ENCODE data around the gene RLN1.
"Not testable (repeated sequence)": the region's sequence is repeated elsewhere in the genome, so short reads cannot be mapped to it uniquely, and the experiment has no call there.

Gene RLN1

DNA sequence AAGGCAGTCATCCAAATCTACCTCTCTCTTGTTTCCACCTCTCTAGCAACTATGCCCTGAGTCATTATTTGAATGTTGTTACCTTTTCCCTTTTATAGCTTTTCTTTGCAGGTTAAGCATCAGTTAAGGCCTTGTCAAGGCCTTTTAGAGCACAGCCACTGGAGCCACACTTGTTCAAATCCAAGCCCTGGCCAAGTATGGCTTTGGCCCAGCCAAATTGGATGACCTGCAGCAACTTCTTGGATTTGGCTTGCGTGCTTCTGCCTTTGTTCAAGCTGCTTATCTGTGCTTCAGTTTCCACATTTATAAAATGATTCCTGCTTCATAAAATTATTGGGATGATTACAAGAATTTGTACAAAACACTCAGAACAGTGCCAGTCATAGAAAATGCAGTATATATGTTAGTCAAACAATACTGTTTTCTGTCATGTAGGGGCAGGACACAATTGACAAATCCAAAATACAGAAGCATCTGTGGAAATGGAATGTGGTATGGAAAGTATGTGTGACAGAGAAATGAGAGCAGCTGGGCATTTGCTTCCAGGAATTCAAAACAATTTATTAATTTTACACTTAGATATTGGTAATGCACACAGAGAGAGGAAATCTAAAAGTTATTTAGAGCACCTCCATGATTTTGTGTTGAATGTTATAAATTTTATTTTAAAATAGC is 17.9 kb upstream of the RLN1 start:
- no peaks in the 10 kb centered on the region for H3K9me3 ChIP-seq (replicated peaks; ENCODE audit: low read length)
- H3K27me3 ChIP-seq (ENCODE audit: control insufficient read depth, insufficient read depth, low read length): no peaks in the 10 kb centered on the region
- no peak overlapping the region for H3K9ac ChIP-seq (ENCODE audit: low read depth, low read length)
- H3K4me1 ChIP-seq (ENCODE audit: control insufficient read depth, insufficient read depth, low read length): no peaks in the 10 kb centered on the region
- H3K4me3 ChIP-seq (ENCODE audit: low read length): no peak overlapping the region
- H3K36me3 ChIP-seq (ENCODE audit: insufficient read depth, low read length): peaks cover 3% of the 10 kb centered on the region
- no peak overlapping the region for H3K4me2 ChIP-seq (ENCODE audit: low read length)

- Histone ChIP-seq H3K27me3 (ENCODE audit: control insufficient read depth, insufficient read depth, low read length) (no peaks in the 10 kb centered on the region), H3K9ac (ENCODE audit: low read depth, low read length) (no peak overlapping the region), H3K4me3 (ENCODE audit: low read length) (no peak overlapping the region), H3K36me3 (ENCODE audit: insufficient read depth, low read length) (peaks cover 3% of the 10 kb centered on the region), H3K4me2 (ENCODE audit: low read length) (no peak overlapping the region), H3K4me1 (ENCODE audit: control insufficient read depth, insufficient read depth, low read length) (no peaks in the 10 kb centered on the region), H3K9me3 (replicated peaks; ENCODE audit: low read length) (no peaks in the 10 kb centered on the region)
Measured at GRCh38 chr9:5355817-5356216, 16.1 kb upstream of the RLN1 start.

- Histone ChIP-seq H3K4me1 (ENCODE audit: control insufficient read depth, insufficient read depth, low read length) (no peaks in the 10 kb centered on the region), H3K9me3 (replicated peaks; ENCODE audit: low read length) (no peaks in the 10 kb centered on the region), H3K4me2 (ENCODE audit: low read length) (no peak overlapping the region), H3K4me3 (ENCODE audit: low read length) (no peak overlapping the region), H3K36me3 (ENCODE audit: insufficient read depth, low read length) (peaks cover 3% of the 10 kb centered on the region), H3K9ac (ENCODE audit: low read depth, low read length) (no peak overlapping the region), H3K27me3 (ENCODE audit: control insufficient read depth, insufficient read depth, low read length) (no peaks in the 10 kb centered on the region)
Measured at GRCh38 chr9:5355226-5355625, 15.6 kb upstream of the RLN1 start.

DNA sequence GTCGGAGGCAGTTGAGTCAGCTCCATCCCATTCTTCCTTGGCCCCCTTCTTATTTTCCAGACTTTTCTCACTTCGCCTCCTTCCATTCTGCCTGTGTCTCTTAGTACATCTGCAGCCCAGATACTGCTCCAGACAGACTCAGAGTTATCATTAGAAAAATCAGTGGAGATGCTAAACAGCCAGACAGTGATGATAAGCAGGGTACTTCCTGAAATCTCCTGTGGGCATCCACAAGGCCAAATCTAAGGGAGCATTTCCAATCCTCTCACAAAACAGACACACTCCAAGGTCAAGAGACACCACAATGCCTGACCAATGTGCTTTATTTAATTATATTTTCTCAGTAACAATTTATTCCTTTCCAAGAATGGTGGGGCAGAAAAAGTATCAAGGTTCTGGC is 14.5 kb upstream of the RLN1 start:
- Histone ChIP-seq H3K4me1 (ENCODE audit: control insufficient read depth, insufficient read depth, low read length) (no peaks in the 10 kb centered on the region), H3K9ac (ENCODE audit: low read depth, low read length) (no peak overlapping the region), H3K9me3 (replicated peaks; ENCODE audit: low read length) (no peaks in the 10 kb centered on the region), H3K27me3 (ENCODE audit: control insufficient read depth, insufficient read depth, low read length) (no peaks in the 10 kb centered on the region), H3K4me2 (ENCODE audit: low read length) (no peak overlapping the region), H3K4me3 (ENCODE audit: low read length) (no peak overlapping the region), H3K36me3 (ENCODE audit: insufficient read depth, low read length) (peaks cover 3% of the 10 kb centered on the region)

GRCh38 chr9:5352637-5353248 is 13.1 kb upstream of the RLN1 start:
- no peak overlapping the region for H3K4me2 ChIP-seq (ENCODE audit: low read length)
- H3K27me3 ChIP-seq (ENCODE audit: control insufficient read depth, insufficient read depth, low read length): no peaks in the 10 kb centered on the region
- H3K9me3 ChIP-seq (replicated peaks; ENCODE audit: low read length): no peaks in the 10 kb centered on the region
- peaks cover 3% of the 10 kb centered on the region for H3K36me3 ChIP-seq (ENCODE audit: insufficient read depth, low read length)
- no peak overlapping the region for H3K4me3 ChIP-seq (ENCODE audit: low read length)
- H3K4me1 ChIP-seq (ENCODE audit: control insufficient read depth, insufficient read depth, low read length): no peaks in the 10 kb centered on the region
- no peak overlapping the region for H3K9ac ChIP-seq (ENCODE audit: low read depth, low read length)

DNA sequence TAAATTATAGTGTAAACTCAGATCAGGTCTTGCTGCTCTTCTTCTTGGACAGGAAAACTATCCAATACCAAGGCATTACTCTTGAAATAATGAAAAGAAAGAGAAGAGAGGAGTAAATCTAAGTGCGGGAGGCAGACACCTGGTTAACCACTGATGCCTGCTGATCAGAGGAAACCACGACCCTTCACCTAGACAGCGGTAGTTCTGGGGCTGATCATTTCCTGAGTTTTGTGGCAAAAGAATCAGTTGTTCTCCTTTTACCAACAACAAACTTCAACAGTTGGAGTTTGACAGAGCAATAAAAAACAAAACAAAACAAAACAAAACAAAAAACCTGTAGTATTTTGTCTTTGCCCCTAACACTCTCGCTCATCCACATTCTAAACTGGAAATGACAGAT is 3.0 kb downstream of the RLN1 start:
- Histone ChIP-seq H3K9ac (ENCODE audit: low read depth, low read length) (no peak overlapping the region), H3K4me3 (ENCODE audit: low read length) (no peak overlapping the region), H3K9me3 (replicated peaks; ENCODE audit: low read length) (no peaks in the 10 kb centered on the region), H3K36me3 (ENCODE audit: insufficient read depth, low read length) (no peaks in the 10 kb centered on the region), H3K27me3 (ENCODE audit: control insufficient read depth, insufficient read depth, low read length) (peaks cover 14% of the 10 kb centered on the region), H3K4me1 (ENCODE audit: control insufficient read depth, insufficient read depth, low read length) (peaks cover 4% of the 10 kb centered on the region), H3K4me2 (ENCODE audit: low read length) (no peak overlapping the region)

DNA sequence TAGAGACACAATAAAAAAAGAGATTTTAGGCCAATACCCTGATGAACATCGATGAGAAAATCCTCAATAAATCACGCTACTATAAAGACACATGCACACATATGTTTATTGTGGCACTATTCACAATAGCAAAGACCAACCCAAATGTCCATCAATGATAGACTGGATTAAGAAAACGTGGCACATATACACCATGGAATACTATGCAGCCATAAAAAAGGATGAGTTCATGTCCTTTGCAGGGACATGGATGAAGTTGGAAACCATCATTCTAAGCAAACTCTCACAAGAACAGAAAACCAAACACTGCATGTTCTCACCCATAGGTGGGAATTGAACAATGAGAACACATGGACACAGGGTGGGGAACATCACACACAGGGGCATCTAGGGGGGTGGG is 8.4 kb downstream of the RLN1 start:
- not testable (repeated sequence) for H3K27me3 ChIP-seq (ENCODE audit: control insufficient read depth, insufficient read depth, low read length); H3K9ac ChIP-seq (ENCODE audit: low read depth, low read length); H3K4me2 ChIP-seq (ENCODE audit: low read length); H3K4me3 ChIP-seq (ENCODE audit: low read length); H3K36me3 ChIP-seq (ENCODE audit: insufficient read depth, low read length); H3K9me3 ChIP-seq (replicated peaks; ENCODE audit: low read length); H3K4me1 ChIP-seq (ENCODE audit: control insufficient read depth, insufficient read depth, low read length)

- H3K4me3 ChIP-seq (ENCODE audit: low read length): no peak overlapping the region
- no peaks in the 10 kb centered on the region for H3K9me3 ChIP-seq (replicated peaks; ENCODE audit: low read length)
- no peak overlapping the region for H3K9ac ChIP-seq (ENCODE audit: low read depth, low read length)
- H3K4me1 ChIP-seq (ENCODE audit: control insufficient read depth, insufficient read depth, low read length): no peaks in the 10 kb centered on the region
- H3K36me3 ChIP-seq (ENCODE audit: insufficient read depth, low read length): no peaks in the 10 kb centered on the region
- peaks cover 6% of the 10 kb centered on the region for H3K27me3 ChIP-seq (ENCODE audit: control insufficient read depth, insufficient read depth, low read length)
- no peak overlapping the region for H3K4me2 ChIP-seq (ENCODE audit: low read length)
Measured at GRCh38 chr9:5326893-5327548, 12.7 kb downstream of the RLN1 start.

- Histone ChIP-seq H3K4me3 (ENCODE audit: low read length) (no peak overlapping the region), H3K4me2 (ENCODE audit: low read length) (no peak overlapping the region), H3K9ac (ENCODE audit: low read depth, low read length) (no peak overlapping the region), H3K9me3 (replicated peaks; ENCODE audit: low read length) (no peaks in the 10 kb centered on the region), H3K36me3 (ENCODE audit: insufficient read depth, low read length) (no peaks in the 10 kb centered on the region), H3K27me3 (ENCODE audit: control insufficient read depth, insufficient read depth, low read length) (peaks cover 6% of the 10 kb centered on the region), H3K4me1 (ENCODE audit: control insufficient read depth, insufficient read depth, low read length) (no peaks in the 10 kb centered on the region)
Measured at GRCh38 chr9:5326187-5326586, 13.5 kb downstream of the RLN1 start.

- H3K27me3 ChIP-seq (ENCODE audit: control insufficient read depth, insufficient read depth, low read length); H3K36me3 ChIP-seq (ENCODE audit: insufficient read depth, low read length); H3K4me2 ChIP-seq (ENCODE audit: low read length); H3K4me1 ChIP-seq (ENCODE audit: control insufficient read depth, insufficient read depth, low read length); H3K9ac ChIP-seq (ENCODE audit: low read depth, low read length); H3K4me3 ChIP-seq (ENCODE audit: low read length); H3K9me3 ChIP-seq (replicated peaks; ENCODE audit: low read length): not testable (repeated sequence)
Measured at GRCh38 chr9:5321601-5322000, 18.1 kb downstream of the RLN1 start.

DNA sequence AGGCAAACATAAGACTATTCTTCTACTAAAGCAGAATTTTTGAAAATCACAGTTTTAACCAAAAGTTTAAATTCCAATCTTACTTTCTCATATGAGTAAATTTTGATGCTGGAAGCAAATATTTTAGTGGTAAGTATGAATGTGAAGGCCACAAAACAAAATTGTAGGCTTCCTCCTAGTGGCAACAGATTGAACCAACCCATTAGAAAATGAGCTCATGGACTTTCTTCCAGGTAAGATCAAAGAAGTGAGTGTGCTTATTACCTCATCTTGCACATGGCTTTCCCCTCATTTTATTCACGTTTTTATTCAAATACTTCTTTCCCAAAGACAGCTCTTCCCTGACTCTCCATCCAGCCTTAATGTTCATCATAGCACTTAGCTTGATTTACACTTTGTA is 18.6 kb downstream of the RLN1 start:
- Histone ChIP-seq H3K4me2 (ENCODE audit: low read length) (no peak overlapping the region), H3K9ac (ENCODE audit: low read depth, low read length) (no peak overlapping the region), H3K4me1 (ENCODE audit: control insufficient read depth, insufficient read depth, low read length) (no peaks in the 10 kb centered on the region), H3K27me3 (ENCODE audit: control insufficient read depth, insufficient read depth, low read length) (peaks cover 6% of the 10 kb centered on the region), H3K36me3 (ENCODE audit: insufficient read depth, low read length) (no peaks in the 10 kb centered on the region), H3K4me3 (ENCODE audit: low read length) (no peak overlapping the region), H3K9me3 (replicated peaks; ENCODE audit: low read length) (no peaks in the 10 kb centered on the region)

DNA sequence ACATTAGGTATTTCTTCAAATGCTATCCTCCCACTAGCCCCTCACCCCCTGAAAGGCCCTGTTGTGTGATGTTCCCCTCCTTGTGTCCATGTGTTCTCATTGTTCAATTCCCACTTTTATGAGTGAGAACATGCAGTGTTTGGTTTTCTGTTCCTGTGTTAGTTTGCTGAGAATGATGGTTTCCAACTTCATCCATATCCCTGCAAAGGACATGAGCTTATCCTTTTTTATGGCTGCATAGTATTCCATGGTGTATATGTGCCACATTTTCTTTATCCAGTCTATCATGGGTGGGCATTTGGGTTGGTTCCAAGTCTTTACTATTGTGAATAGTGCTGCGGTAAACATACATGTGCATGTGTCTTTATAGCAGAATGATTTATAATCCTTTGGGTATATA is 23.3 kb downstream of the RLN1 start:
- not testable (repeated sequence) for H3K36me3 ChIP-seq (ENCODE audit: insufficient read depth, low read length); H3K27me3 ChIP-seq (ENCODE audit: control insufficient read depth, insufficient read depth, low read length); H3K9me3 ChIP-seq (replicated peaks; ENCODE audit: low read length); H3K9ac ChIP-seq (ENCODE audit: low read depth, low read length); H3K4me1 ChIP-seq (ENCODE audit: control insufficient read depth, insufficient read depth, low read length); H3K4me3 ChIP-seq (ENCODE audit: low read length); H3K4me2 ChIP-seq (ENCODE audit: low read length)
